Smooth muscle cell of the brain vasculature (primary cell): ENCODE results near the gene UBE2E2.
"Not testable (repeated sequence)": the region's sequence is repeated elsewhere in the genome, so short reads cannot be mapped to it uniquely, and the experiment has no call there.

Source experiments
- DNase-seq: peaks from one replicate; pipeline ENCODE4 v3.0.0-alpha.2; 2012; ENCODE audit warnings: low read depth, low spot score

Gene UBE2E2

GRCh38 chr3:23329471-23330105 is 126.5 kb downstream of the UBE2E2 start:
- no peak for DNase-seq

GRCh38 chr3:23330568-23330967 is 127.4 kb downstream of the UBE2E2 start:
- no peak for DNase-seq

- DNase-seq: no peak
Observed at GRCh38 chr3:23331141-23331935, 128.2 kb downstream of the UBE2E2 start.

GRCh38 chr3:23333633-23334032 is 130.5 kb downstream of the UBE2E2 start:
- DNase-seq: no peak

GRCh38 chr3:23336853-23337252 is 133.7 kb downstream of the UBE2E2 start:
- not testable (repeated sequence) for DNase-seq

- no peak for DNase-seq
Observed at GRCh38 chr3:23341147-23341838, 138.2 kb downstream of the UBE2E2 start.

- no peak for DNase-seq
Observed at GRCh38 chr3:23342343-23342742, 139.2 kb downstream of the UBE2E2 start.

GRCh38 chr3:23343509-23343908 is 140.4 kb downstream of the UBE2E2 start:
- no peak for DNase-seq

GRCh38 chr3:23344886-23345285 is 141.8 kb downstream of the UBE2E2 start:
- DNase-seq: no peak

- not testable (repeated sequence) for DNase-seq
Observed at GRCh38 chr3:23349444-23349843, 146.3 kb downstream of the UBE2E2 start.

- no peak for DNase-seq
Observed at GRCh38 chr3:23356169-23356568, 153.0 kb downstream of the UBE2E2 start.

- no peak for DNase-seq
Observed at GRCh38 chr3:23356923-23357322, 153.8 kb downstream of the UBE2E2 start.

- DNase-seq: no peak
Observed at GRCh38 chr3:23359116-23359515, 156.0 kb downstream of the UBE2E2 start.

- DNase-seq: no peak
Observed at GRCh38 chr3:23365066-23365465, 161.9 kb downstream of the UBE2E2 start.

GRCh38 chr3:23368731-23369130 is 165.6 kb downstream of the UBE2E2 start:
- DNase-seq: no peak

GRCh38 chr3:23372285-23372684 is 169.2 kb downstream of the UBE2E2 start:
- peak; percentile 43 for DNase-seq

GRCh38 chr3:23376516-23377248 is 173.6 kb downstream of the UBE2E2 start:
- no peak for DNase-seq

GRCh38 chr3:23377928-23378672 is 175.0 kb downstream of the UBE2E2 start:
- no peak for DNase-seq

- DNase-seq: no peak
Observed at GRCh38 chr3:23383875-23384274, 180.7 kb downstream of the UBE2E2 start.

GRCh38 chr3:23385327-23385726 is 182.2 kb downstream of the UBE2E2 start:
- no peak for DNase-seq

- DNase-seq: no peak
Observed at GRCh38 chr3:23387286-23387918, 184.3 kb downstream of the UBE2E2 start.
